Erythroblast (primary cell): Measurements from ENCODE around the gene MYO18B.

ENCODE experiments used
- GATA1 ChIP-seq: IDR thresholded peaks from 2 replicates; pipeline ENCODE4 v1.6.1; 2011; ENCODE audit warnings: low read depth, mild to moderate bottlenecking, control low read depth, low read length, moderate library complexity
- POLR2A ChIP-seq: IDR thresholded peaks from 2 replicates; pipeline ENCODE4 v1.6.1; 2011; ENCODE audit warnings: mild to moderate bottlenecking, low read length

- no peak for TF ChIP-seq POLR2A
- no peak for TF ChIP-seq GATA1
These were observed 158.4 kb downstream of the MYO18B start for GRCh38 chr22:25900390-25900789.
